ENCODE data around the gene MYH15. TPM values are rescaled to one million over a fixed set of nuclear protein-coding genes. Genes with fewer than 3 reads are reported as not detected.

Gene MYH15
- total and polyA plus RNA-seq, 2 of the 8 experiments (the other 6 are each of a cell fraction or from before 2014, with no cell fraction given): under 0.01 TPM; not detected in 1

GRCh38 chr3:108479224-108479623 is 31.2 kb downstream of the MYH15 start (continued):
- TF ChIP-seq CHD7 (IDR thresholded peaks at IDR 0.05; ENCODE audit: insufficient replicate concordance, low read length) (no peak), SP1 (IDR thresholded peaks at IDR 0.05; ENCODE audit: low read depth, low read length) (no peak), JUN (IDR thresholded peaks at IDR 0.05; ENCODE audit: low read depth, low read length) (no peak), RBBP5 (IDR thresholded peaks at IDR 0.05; ENCODE audit: borderline replicate concordance, low read depth, low read length) (no peak)
